ENCODE results near the gene NRXN2. TPM values are rescaled to one million over a fixed set of nuclear protein-coding genes. Genes with fewer than 3 reads are reported as not detected.

NRXN2 gene
- polyA plus RNA-seq, 3 donors, result 0.07 TPM; not detected in 2

DNA sequence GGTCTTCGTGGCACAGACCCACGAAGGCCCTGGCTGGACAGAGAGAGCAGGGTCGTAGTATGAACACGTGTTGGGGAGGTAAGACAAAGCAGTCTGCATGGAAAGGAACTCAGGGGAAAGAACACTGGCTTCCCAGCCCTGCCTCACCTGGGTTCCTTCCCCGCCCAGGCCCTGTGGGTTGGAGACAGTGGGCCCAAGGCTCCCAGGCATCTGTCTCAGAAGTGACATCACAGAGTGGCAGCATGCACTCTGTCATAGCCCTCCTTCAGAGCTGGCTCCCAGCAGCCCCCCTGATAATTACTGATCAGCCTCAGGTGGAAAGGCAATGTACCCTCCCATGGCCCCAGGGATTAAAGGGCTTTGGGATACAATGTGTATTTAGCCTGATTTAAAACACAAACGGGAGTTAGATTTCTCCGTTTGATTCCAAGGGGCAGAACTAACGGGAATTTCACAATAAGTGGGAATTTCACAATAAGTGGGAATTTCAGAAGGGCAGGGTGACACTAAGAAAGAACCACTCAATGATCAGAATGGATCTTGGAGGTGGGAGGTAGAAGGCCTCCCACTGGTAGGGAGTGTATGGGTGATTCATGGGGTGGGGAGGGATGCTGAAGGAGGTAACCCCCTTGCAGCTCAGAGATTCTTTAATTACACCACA lies 66.9 kb downstream of the NRXN2 start:
- no peak overlapping the region for H3K9ac ChIP-seq (ENCODE audit: insufficient read depth, low read length, poor library complexity, severe bottlenecking)
- peaks cover 65% of the 10 kb centered on the region for H3K4me1 Mint-ChIP-seq
- peaks cover 1 to 3% (median 1%) of the 10 kb centered on the region in 3 donors for H3K27me3 Mint-ChIP-seq (ENCODE audit: low read depth in 3 of 3)
- no peaks in the 10 kb centered on the region for H3K9me3 Mint-ChIP-seq
- 81% methylated on average over 5 of the region's 8 CpGs for WGBS (ENCODE audit: insufficient coverage)
- no peaks in the 10 kb centered on the region for H3K9me3 ChIP-seq (replicated peaks in 1 of 2; ENCODE audit: control insufficient read depth in 1 of 2, insufficient read depth in 1 of 2, low read length in 2 of 2)
- H3K36me3 Mint-ChIP-seq, result no peaks in the 10 kb centered on the region
- H3K27ac ChIP-seq (ENCODE audit: low read depth in 1 of 2, low read length in 2 of 2), result peak overlapping the region; percentile 67 to 82
- no peaks in the 10 kb centered on the region for H3K36me3 ChIP-seq (replicated peaks in 1 of 2; ENCODE audit: control insufficient read depth in 1 of 2, insufficient read depth in 2 of 2, low read length in 2 of 2)
- H3K79me2 ChIP-seq (ENCODE audit: insufficient read depth, low read length), result no peaks in the 10 kb centered on the region
- TF ChIP-seq, protein P1, sequence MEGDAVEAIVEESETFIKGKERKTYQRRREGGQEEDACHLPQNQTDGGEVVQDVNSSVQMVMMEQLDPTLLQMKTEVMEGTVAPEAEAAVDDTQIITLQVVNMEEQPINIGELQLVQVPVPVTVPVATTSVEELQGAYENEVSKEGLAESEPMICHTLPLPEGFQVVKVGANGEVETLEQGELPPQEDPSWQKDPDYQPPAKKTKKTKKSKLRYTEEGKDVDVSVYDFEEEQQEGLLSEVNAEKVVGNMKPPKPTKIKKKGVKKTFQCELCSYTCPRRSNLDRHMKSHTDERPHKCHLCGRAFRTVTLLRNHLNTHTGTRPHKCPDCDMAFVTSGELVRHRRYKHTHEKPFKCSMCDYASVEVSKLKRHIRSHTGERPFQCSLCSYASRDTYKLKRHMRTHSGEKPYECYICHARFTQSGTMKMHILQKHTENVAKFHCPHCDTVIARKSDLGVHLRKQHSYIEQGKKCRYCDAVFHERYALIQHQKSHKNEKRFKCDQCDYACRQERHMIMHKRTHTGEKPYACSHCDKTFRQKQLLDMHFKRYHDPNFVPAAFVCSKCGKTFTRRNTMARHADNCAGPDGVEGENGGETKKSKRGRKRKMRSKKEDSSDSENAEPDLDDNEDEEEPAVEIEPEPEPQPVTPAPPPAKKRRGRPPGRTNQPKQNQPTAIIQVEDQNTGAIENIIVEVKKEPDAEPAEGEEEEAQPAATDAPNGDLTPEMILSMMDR (IDR thresholded peaks at IDR 0.05), result no peak
- peak overlapping the region in 6 of 7 donors; percentile 61 to 96 (median 94) for H3K27ac Mint-ChIP-seq
- no peak overlapping the region for H3K4me3 ChIP-seq (replicated peaks in 1 of 3; ENCODE audit: low read depth in 2 of 3, low read length in 3 of 3)
- peaks cover 59 to 60% of the 10 kb centered on the region in 2 donors for H3K4me1 ChIP-seq (ENCODE audit: control insufficient read depth in 1 of 2, insufficient read depth in 2 of 2, low read length in 2 of 2)
- H3K4me3 Mint-ChIP-seq, result no peak overlapping the region
- intact Hi-C loops (cut with micrococcal nuclease), result no loop called here
- no peaks in the 10 kb centered on the region for H4K20me1 ChIP-seq (ENCODE audit: insufficient read depth, low read length)
- H2AFZ ChIP-seq (ENCODE audit: insufficient read depth, low read depth, low read length, poor library complexity, severe bottlenecking), result no peak overlapping the region
- DNase-seq, result peak in 2 of 3 donors; percentile 13 to 76
- no peaks in the 10 kb centered on the region for H3K27me3 ChIP-seq (ENCODE audit: control insufficient read depth in 2 of 2, insufficient read depth in 2 of 2, low read length in 2 of 2)
- H3K4me2 ChIP-seq (replicated peaks; ENCODE audit: extremely low read depth, low read length, poor library complexity, severe bottlenecking), result no peak overlapping the region

DNA sequence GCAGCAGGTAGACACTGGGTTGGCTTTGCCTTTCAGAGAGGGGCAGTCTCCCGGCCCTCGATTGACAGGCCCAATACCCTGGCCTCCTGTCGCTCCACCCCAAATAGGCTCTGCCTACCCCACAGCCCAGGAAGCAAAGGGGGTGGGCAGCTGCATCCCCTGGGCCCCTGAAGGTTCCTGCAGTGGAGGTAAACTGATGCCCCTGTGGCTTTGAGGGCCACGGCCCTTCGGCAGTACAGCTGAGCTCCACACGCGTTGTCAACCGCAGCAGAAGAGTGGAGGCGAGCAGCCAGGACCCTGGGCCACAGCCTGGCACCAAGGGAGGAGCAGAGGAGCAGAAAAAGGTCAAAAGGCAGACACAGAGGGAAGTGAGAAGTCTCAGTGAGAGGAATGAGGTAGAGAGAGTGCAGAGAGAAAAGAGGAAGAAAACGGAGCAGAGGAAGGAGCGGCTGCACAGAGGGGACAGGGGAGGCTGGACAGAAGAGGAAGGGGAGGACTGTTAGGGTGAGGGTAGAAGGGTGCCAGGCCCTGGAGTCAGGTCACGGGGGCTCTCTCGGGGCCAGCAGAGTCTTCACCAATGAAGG lies 67.9 kb downstream of the NRXN2 start:
- H3K27ac Mint-ChIP-seq, result peak overlapping the region; percentile 89 to 96 (median 94)
- peak overlapping the region; percentile 29 for H2AFZ ChIP-seq (ENCODE audit: insufficient read depth, low read depth, low read length, poor library complexity, severe bottlenecking)
- peaks cover 57 to 59% of the 10 kb centered on the region in 2 donors for H3K4me1 ChIP-seq (ENCODE audit: control insufficient read depth in 1 of 2, insufficient read depth in 2 of 2, low read length in 2 of 2)

More for the DNA sequence above, 67.9 kb downstream of the NRXN2 start:
- Histone ChIP-seq H3K4me2 (replicated peaks; ENCODE audit: extremely low read depth, low read length, poor library complexity, severe bottlenecking) (peak overlapping the region; percentile 58), H3K79me2 (ENCODE audit: insufficient read depth, low read length) (no peaks in the 10 kb centered on the region), H3K27me3 (ENCODE audit: control insufficient read depth in 2 of 2, insufficient read depth in 2 of 2, low read length in 2 of 2) (no peaks in the 10 kb centered on the region), H4K20me1 (ENCODE audit: insufficient read depth, low read length) (no peaks in the 10 kb centered on the region), H3K36me3 (replicated peaks in 1 of 2; ENCODE audit: control insufficient read depth in 1 of 2, insufficient read depth in 2 of 2, low read length in 2 of 2) (no peaks in the 10 kb centered on the region), H3K4me3 (replicated peaks in 1 of 3; ENCODE audit: low read depth in 2 of 3, low read length in 3 of 3) (peak overlapping the region in 1 of 3 experiments; percentile 26), H3K27ac (ENCODE audit: low read depth in 1 of 2, low read length in 2 of 2) (peak overlapping the region; percentile 67 to 82), H3K9ac (ENCODE audit: insufficient read depth, low read length, poor library complexity, severe bottlenecking) (peak overlapping the region; percentile 27), H3K9me3 (replicated peaks in 1 of 2; ENCODE audit: control insufficient read depth in 1 of 2, insufficient read depth in 1 of 2, low read length in 2 of 2) (no peaks in the 10 kb centered on the region)
- H3K27me3 Mint-ChIP-seq (ENCODE audit: low read depth in 3 of 3), result peaks cover 0 to 3% (median 1%) of the 10 kb centered on the region in 3 donors
- WGBS (ENCODE audit: insufficient coverage), result 0% methylated on average over 11 of the region's 13 CpGs
- DNase-seq, result peak; percentile 72 to 87 (median 83)
- no peaks in the 10 kb centered on the region for H3K36me3 Mint-ChIP-seq
- H3K4me3 Mint-ChIP-seq, result peak overlapping the region; percentile 49 to 80
- no peaks in the 10 kb centered on the region for H3K9me3 Mint-ChIP-seq
- peaks cover 67% of the 10 kb centered on the region for H3K4me1 Mint-ChIP-seq
- TF ChIP-seq, protein P1 (IDR thresholded peaks at IDR 0.05), result no peak
- intact Hi-C loops (cut with micrococcal nuclease), result loop anchor here (5.0 kb wide), 4 partner anchors 32 to 168 kb away; partner anchors contain the start of gene NRXN2 (in 1 of the 2)
